Memory B cell (primary cell): ENCODE data around the gene SIK3.
A peak's percentile ranks its signal among the peaks of the same experiment; 100 is the strongest.
"Not testable (repeated sequence)": the region's sequence is repeated elsewhere in the genome, so short reads cannot be mapped to it uniquely, and the experiment has no call there.

Experiments
- ATAC-seq: fragments of 150-1000 bp; cut with Tn5 transposase; 2 replicates; pipeline ENCODE4 v1.10.0; 2021; ENCODE audit warnings: low read depth, mild to moderate bottlenecking, moderate library complexity
- DNase-seq, 2 donors: peaks; one replicate each; pipeline ENCODE4 v3.0.0; 2022; ENCODE audit warnings: low spot score in 2 of 2
- H3K27ac Mint-ChIP-seq: one replicate; pipeline ENCODE4 v1.8.0; 2022; ENCODE audit warnings: mild to moderate bottlenecking, moderate library complexity, mixed read lengths
- H3K27me3 Mint-ChIP-seq: one replicate; pipeline ENCODE4 v1.8.0; 2022; ENCODE audit warnings: mixed read lengths
- H3K36me3 Mint-ChIP-seq: one replicate; pipeline ENCODE4 v1.8.0; 2022; ENCODE audit warnings: mild to moderate bottlenecking, mixed read lengths
- H3K4me1 Mint-ChIP-seq: one replicate; pipeline ENCODE4 v1.8.0; 2022; ENCODE audit warnings: mixed read lengths
- H3K4me3 Mint-ChIP-seq: one replicate; pipeline ENCODE4 v1.8.0; 2022; ENCODE audit warnings: mild to moderate bottlenecking, moderate library complexity, mixed read lengths
- H3K9me3 Mint-ChIP-seq: one replicate; pipeline ENCODE4 v1.8.0; 2022; ENCODE audit warnings: mixed read lengths

Gene SIK3

GRCh38 chr11:117037279-117037974, 60.8 kb downstream of the SIK3 start:
- peak overlapping the region; percentile 76 for H3K27ac Mint-ChIP-seq
- peaks cover 46% of the 10 kb centered on the region for H3K4me1 Mint-ChIP-seq
- H3K27me3 Mint-ChIP-seq, result no peaks in the 10 kb centered on the region
- H3K4me3 Mint-ChIP-seq, result no peak overlapping the region
- no peaks in the 10 kb centered on the region for H3K9me3 Mint-ChIP-seq
- no peak for DNase-seq
- peaks cover 6% of the 10 kb centered on the region for H3K36me3 Mint-ChIP-seq
- no peak for ATAC-seq

- Mint-ChIP-seq H3K9me3 (no peaks in the 10 kb centered on the region), H3K27ac (no peak overlapping the region), H3K4me1 (peaks cover 30% of the 10 kb centered on the region), H3K27me3 (no peaks in the 10 kb centered on the region), H3K4me3 (no peak overlapping the region), H3K36me3 (peaks cover 7% of the 10 kb centered on the region)
- no peak for DNase-seq
- no peak for ATAC-seq
Observed at GRCh38 chr11:117034901-117035300, 63.3 kb downstream of the SIK3 start.

- ATAC-seq (no peak), DNase-seq (no peak)
Observed at GRCh38 chr11:117026593-117027330, 71.5 kb downstream of the SIK3 start.

DNA sequence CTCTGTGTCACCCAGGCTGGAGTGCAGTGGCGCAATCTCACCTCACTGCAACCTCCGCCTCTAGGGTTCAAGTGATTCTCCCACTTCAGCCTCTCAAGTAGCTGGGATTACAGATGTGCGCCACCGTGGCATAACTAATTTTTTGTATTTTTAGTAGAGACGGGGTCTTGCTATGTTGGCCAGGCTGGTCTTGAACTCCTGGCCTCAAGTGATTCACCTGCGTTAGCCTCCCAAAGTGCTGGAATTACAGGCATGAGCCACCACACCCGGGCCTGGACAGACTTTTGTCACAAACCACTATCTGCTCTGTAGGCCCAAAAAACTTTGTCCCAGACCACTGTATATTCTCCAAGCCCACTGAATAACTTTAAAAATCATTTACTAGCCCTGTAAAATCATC, 74.5 kb downstream of the SIK3 start:
- H3K36me3 Mint-ChIP-seq, DNase-seq, H3K9me3 Mint-ChIP-seq, ATAC-seq, H3K4me3 Mint-ChIP-seq, H3K27me3 Mint-ChIP-seq: not testable (repeated sequence)
- H3K27ac Mint-ChIP-seq, result peak overlapping the region; percentile 65
- H3K4me1 Mint-ChIP-seq, result peaks cover 57% of the 10 kb centered on the region

More at GRCh38 chr11:117026593-117027330, 71.5 kb downstream of the SIK3 start:
- no peak overlapping the region for H3K4me3 Mint-ChIP-seq
- peaks cover 41% of the 10 kb centered on the region for H3K4me1 Mint-ChIP-seq
- no peaks in the 10 kb centered on the region for H3K9me3 Mint-ChIP-seq
- H3K36me3 Mint-ChIP-seq, result peaks cover 6% of the 10 kb centered on the region
- H3K27ac Mint-ChIP-seq, result peak overlapping the region; percentile 76
- no peaks in the 10 kb centered on the region for H3K27me3 Mint-ChIP-seq

GRCh38 chr11:117023178-117023577, 75.0 kb downstream of the SIK3 start:
- DNase-seq, result no peak
- H3K36me3 Mint-ChIP-seq, result peaks cover 1% of the 10 kb centered on the region
- H3K27me3 Mint-ChIP-seq, result no peaks in the 10 kb centered on the region
- H3K4me3 Mint-ChIP-seq, result peak overlapping the region; percentile 24
- peaks cover 55% of the 10 kb centered on the region for H3K4me1 Mint-ChIP-seq
- no peak for ATAC-seq
- peak overlapping the region; percentile 65 for H3K27ac Mint-ChIP-seq
- H3K9me3 Mint-ChIP-seq, result no peaks in the 10 kb centered on the region

DNA sequence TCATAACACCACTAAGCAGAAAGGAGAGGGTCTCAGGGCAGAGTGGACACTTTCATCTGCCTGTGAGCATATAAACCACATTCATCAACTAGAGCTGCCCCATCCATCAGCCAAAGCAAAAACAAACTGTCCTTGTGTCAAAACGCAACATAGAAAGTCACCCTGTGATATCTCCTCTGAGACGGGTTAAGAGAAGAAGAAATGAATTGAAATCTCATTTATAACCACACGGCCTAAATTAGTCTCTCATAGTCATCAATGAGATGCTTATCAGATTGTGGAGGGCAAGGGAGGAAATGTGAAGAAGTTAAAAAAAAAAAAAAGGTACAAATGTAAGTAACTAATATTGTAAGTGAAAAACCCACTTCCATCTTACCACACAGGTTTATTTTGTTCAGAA, 75.7 kb downstream of the SIK3 start:
- DNase-seq (no peak), ATAC-seq (no peak)
- peaks cover 55% of the 10 kb centered on the region for H3K4me1 Mint-ChIP-seq

GRCh38 chr11:117020869-117021564, 77.2 kb downstream of the SIK3 start:
- H3K4me1 Mint-ChIP-seq, result peaks cover 48% of the 10 kb centered on the region
- H3K4me3 Mint-ChIP-seq, result peak overlapping the region; percentile 58
- H3K27me3 Mint-ChIP-seq, result no peaks in the 10 kb centered on the region
- H3K9me3 Mint-ChIP-seq, result peaks cover 2% of the 10 kb centered on the region
- peak overlapping the region; percentile 89 for H3K27ac Mint-ChIP-seq
- peaks cover 2% of the 10 kb centered on the region for H3K36me3 Mint-ChIP-seq
- ATAC-seq (peak; percentile 33), DNase-seq (no peak)

More for the DNA sequence above, 75.7 kb downstream of the SIK3 start:
- Mint-ChIP-seq H3K9me3 (no peaks in the 10 kb centered on the region), H3K27ac (peak overlapping the region; percentile 65), H3K36me3 (peaks cover 1% of the 10 kb centered on the region), H3K27me3 (no peaks in the 10 kb centered on the region), H3K4me3 (no peak overlapping the region)

DNA sequence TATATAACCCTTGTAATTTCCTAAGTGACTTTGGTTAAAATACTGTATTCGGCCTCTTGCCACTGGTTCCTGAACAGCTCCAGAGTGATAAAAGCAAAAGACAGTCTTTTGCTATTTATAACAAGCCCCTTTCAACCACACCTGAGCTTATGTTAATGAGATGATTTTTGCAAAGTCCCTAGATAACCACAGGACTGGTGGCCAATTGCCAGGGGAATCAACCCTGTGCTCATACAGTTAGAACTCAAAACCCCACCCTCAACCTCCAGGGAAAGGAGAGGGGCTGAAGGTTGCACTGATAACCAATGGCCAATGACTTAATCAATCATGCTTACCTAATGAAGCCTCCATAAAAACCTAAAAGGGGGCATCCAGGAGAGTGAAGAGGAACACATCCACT, 77.9 kb downstream of the SIK3 start:
- DNase-seq (peak in 1 of 2 donors; percentile 14), ATAC-seq (peak; percentile 86)
- H3K9me3 Mint-ChIP-seq, result peaks cover 2% of the 10 kb centered on the region
- H3K27me3 Mint-ChIP-seq, result no peaks in the 10 kb centered on the region
- peak overlapping the region; percentile 58 for H3K4me3 Mint-ChIP-seq
- H3K36me3 Mint-ChIP-seq, result peaks cover 2% of the 10 kb centered on the region
- peaks cover 46% of the 10 kb centered on the region for H3K4me1 Mint-ChIP-seq
- H3K27ac Mint-ChIP-seq, result peak overlapping the region; percentile 89

DNA sequence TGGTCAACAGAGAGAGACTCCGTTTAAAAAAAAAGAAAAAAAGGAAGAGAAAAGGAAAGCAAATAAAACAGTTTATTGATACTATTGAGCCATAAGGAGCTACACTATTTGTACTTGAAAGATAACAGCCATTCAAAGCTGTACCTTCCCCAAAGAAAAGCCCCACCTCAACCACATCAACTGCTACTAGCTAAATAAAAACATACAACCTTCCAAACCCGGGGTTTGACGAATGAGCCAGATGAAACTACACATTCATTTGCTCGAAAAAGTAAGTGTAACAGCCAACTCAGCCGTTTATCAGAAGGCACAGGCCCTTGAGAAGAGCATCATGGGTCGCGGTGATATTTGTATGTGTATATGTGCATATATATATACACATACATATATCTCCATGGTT, 78.4 kb downstream of the SIK3 start:
- peaks cover 2% of the 10 kb centered on the region for H3K9me3 Mint-ChIP-seq
- peaks cover 42% of the 10 kb centered on the region for H3K4me1 Mint-ChIP-seq
- H3K36me3 Mint-ChIP-seq, result peaks cover 2% of the 10 kb centered on the region
- DNase-seq (no peak), ATAC-seq (peak; percentile 30)
- peak overlapping the region; percentile 58 for H3K4me3 Mint-ChIP-seq
- H3K27ac Mint-ChIP-seq, result peak overlapping the region; percentile 89
- H3K27me3 Mint-ChIP-seq, result no peaks in the 10 kb centered on the region

DNA sequence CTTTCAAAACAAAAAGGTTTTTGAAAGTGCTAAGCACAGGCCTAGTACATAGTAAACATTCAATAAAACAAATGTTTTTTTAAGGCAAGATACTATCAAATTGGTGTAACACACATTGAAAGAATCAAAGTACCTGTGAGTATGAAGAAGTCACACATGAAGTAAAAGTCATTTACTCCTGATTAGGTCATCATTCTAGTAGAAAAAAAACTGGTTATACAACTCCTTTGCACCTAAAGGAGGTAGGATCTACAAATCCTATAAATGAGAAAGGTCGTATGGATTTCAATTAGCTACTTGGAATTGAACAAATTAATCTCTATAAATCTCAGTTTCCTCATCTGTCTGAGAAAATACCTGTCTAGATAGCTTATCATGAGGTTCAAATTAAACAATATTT, 80.8 kb downstream of the SIK3 start:
- Mint-ChIP-seq H3K4me1 (peaks cover 33% of the 10 kb centered on the region), H3K4me3 (no peak overlapping the region)

DNA sequence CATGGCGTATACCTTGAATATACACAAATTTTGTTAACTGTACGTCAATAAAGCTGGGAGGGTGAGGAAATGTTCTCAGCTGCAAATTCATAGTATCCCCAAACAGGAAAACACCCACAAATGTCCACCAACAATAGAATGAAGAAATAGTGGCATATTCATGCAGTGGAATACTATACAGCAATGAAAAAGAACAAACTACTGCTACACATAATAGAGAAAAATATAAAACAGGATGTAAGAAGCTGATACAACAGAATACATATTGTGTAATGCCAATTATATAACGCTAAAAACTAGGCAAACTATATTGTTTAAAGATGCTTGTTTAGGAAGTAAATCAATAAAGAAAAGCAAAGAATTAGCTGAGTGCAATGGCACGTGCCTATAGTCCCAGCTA, 81.5 kb downstream of the SIK3 start:
- H3K27me3 Mint-ChIP-seq, result no peaks in the 10 kb centered on the region
- no peak for ATAC-seq
- no peak overlapping the region for H3K4me3 Mint-ChIP-seq
- H3K4me1 Mint-ChIP-seq, result peaks cover 35% of the 10 kb centered on the region
- no peak overlapping the region for H3K27ac Mint-ChIP-seq
- H3K9me3 Mint-ChIP-seq, result peaks cover 2% of the 10 kb centered on the region
- H3K36me3 Mint-ChIP-seq, result peaks cover 4% of the 10 kb centered on the region
- no peak for DNase-seq

More for the DNA sequence above, 80.8 kb downstream of the SIK3 start:
- Mint-ChIP-seq H3K36me3 (peaks cover 4% of the 10 kb centered on the region), H3K9me3 (peaks cover 2% of the 10 kb centered on the region), H3K27me3 (no peaks in the 10 kb centered on the region), H3K27ac (no peak overlapping the region)
- DNase-seq (no peak), ATAC-seq (no peak)

DNA sequence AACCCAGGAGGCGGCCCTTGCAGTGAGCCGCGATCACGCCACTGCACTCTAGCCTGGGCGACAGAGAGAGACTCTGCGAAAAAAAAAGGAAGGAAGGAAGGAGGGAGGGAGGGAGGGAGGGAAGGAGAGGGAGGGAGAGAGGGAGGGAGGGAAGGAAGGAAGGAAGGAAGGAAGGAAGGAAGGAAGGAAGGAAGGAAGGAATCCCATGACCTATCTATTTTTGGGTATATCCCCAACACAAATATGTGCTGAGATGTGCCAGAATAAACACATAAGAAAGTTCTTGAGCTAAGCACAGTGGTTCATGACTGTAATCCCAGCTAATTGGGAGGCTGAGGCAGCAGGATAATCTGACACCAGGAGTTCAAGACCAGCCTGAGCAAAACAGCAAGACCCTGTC, 82.0 kb downstream of the SIK3 start:
- peaks cover 4% of the 10 kb centered on the region for H3K36me3 Mint-ChIP-seq
- H3K27me3 Mint-ChIP-seq, result no peaks in the 10 kb centered on the region
- H3K27ac Mint-ChIP-seq, result no peak overlapping the region
- ATAC-seq (no peak), DNase-seq (no peak)
- H3K9me3 Mint-ChIP-seq, result peaks cover 2% of the 10 kb centered on the region
- H3K4me3 Mint-ChIP-seq, result no peak overlapping the region
- peaks cover 31% of the 10 kb centered on the region for H3K4me1 Mint-ChIP-seq

GRCh38 chr11:117011541-117011898, 86.7 kb downstream of the SIK3 start:
- Mint-ChIP-seq H3K4me3 (no peak overlapping the region), H3K4me1 (peaks cover 17% of the 10 kb centered on the region), H3K36me3 (peaks cover 2% of the 10 kb centered on the region), H3K27me3 (no peaks in the 10 kb centered on the region), H3K27ac (no peak overlapping the region), H3K9me3 (no peaks in the 10 kb centered on the region)
- DNase-seq (no peak), ATAC-seq (no peak)

DNA sequence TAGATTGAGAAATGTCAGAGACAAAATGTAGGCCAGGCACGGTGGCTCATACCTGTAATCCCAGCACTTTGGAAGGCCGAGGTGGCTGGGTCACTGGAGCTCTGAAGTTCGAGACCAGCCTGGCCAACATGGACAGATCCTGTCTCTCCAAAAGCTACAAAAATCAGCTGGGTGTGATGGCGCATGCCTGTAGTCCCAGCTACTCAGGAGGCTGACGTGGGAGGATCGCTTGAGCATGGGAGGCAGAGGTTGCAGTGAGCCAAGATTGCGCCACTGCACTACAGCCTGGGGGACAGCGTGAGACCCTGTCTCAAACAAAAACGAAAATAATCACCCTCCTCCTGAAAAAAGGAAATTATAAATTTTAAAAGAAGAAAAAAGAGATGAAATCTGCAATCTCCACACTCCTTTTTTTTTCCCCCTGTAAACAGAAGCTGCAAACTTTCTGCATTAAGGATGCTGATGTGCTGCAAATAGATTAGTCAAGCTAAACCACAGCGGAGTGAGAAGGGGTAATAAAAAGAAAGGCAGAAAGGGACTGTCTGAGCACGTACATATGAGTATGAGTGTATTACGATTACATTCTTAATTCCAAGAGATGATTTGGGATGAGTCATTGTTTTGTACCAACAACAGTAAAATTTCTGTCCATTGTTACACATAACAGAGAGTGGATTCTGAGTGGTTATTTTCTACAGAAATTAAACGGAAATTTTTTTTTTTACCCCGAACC, 87.3 kb downstream of the SIK3 start:
- Mint-ChIP-seq H3K36me3 (peaks cover 2% of the 10 kb centered on the region), H3K4me3 (no peak overlapping the region), H3K4me1 (peaks cover 23% of the 10 kb centered on the region), H3K27ac (no peak overlapping the region), H3K9me3 (no peaks in the 10 kb centered on the region), H3K27me3 (no peaks in the 10 kb centered on the region)
- ATAC-seq, result no peak
- DNase-seq, result no peak
